ENCODE data around the gene CYP39A1. TPM values are rescaled to one million over a fixed set of nuclear protein-coding genes. Genes with fewer than 3 reads are reported as not detected.

Gene CYP39A1
- polyA plus RNA-seq, 3 donors from 2014 or later = not detected

DNA sequence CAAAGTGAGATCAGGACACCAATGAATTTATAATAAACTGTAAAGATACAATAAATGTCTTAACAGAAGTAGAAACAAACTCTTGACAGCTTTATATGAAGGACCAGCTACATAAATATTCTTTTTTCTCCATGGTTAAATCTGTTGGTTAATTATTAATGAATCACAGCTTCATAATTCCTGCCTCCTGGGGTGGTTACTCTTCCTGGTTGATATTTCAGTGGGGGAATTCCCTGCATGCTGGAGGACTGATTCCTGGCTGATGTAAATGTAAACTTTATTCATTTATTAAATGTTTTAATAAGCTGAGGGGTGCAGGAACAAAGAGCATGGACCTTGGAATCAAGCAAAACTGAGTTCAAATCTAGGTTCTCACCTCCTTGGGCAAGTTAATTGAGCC, 145.2 kb downstream of the CYP39A1 start:
- H3K9me3 Mint-ChIP-seq = no peaks in the 10 kb centered on the region
- H3K4me1 Mint-ChIP-seq = no peaks in the 10 kb centered on the region
- DNase-seq = no peak
- no peaks in the 10 kb centered on the region for H3K36me3 Mint-ChIP-seq
- H3K27me3 Mint-ChIP-seq (ENCODE audit: low read depth in 3 of 3) = peaks cover 0 to 3% (median 1%) of the 10 kb centered on the region in 3 donors
- no peak overlapping the region for H3K27ac Mint-ChIP-seq
- H3K4me3 Mint-ChIP-seq = no peak overlapping the region

DNA sequence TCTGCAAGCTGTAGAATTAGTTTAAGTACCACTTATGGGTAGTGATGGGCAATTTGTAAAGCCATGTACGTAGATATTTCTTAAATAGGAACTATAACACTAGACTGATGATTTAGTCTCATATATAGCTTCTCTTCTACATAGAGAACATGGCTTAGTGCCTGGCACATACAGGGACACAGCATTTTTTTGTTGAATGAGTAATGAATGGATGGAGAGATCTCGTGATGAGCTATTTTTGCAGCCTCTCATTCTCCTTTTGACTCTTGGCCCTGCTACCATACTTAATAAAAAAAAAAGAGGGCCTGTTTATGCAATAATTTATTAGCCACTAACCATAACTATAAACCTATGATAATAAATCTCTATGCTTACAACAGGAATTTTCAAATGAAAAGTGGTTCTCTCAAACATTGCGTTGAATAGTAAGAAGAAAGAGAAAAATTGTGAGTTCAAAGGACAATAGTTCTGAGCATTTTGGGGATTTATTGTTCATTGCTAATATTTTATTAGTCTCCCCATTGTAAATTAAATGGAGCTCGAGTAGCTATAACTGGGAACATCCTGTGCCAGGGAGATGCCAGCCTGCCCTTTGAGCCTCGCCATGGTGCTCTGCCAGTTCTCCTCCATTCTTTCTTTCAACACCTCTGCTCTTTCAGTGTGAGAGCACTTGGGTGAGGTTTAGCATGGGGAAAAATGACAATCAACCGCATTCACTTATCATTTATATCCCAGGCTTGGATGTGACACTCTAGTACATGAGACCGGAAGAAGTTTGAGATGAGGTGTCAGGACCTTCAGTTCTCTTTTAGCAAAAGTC, 146.7 kb downstream of the CYP39A1 start:
- Mint-ChIP-seq H3K27ac (no peak overlapping the region), H3K9me3 (no peaks in the 10 kb centered on the region), H3K27me3 (ENCODE audit: low read depth in 3 of 3) (peaks cover 0 to 6% (median 1%) of the 10 kb centered on the region in 3 donors), H3K36me3 (no peaks in the 10 kb centered on the region), H3K4me1 (no peaks in the 10 kb centered on the region), H3K4me3 (no peak overlapping the region)
- DNase-seq = no peak

DNA sequence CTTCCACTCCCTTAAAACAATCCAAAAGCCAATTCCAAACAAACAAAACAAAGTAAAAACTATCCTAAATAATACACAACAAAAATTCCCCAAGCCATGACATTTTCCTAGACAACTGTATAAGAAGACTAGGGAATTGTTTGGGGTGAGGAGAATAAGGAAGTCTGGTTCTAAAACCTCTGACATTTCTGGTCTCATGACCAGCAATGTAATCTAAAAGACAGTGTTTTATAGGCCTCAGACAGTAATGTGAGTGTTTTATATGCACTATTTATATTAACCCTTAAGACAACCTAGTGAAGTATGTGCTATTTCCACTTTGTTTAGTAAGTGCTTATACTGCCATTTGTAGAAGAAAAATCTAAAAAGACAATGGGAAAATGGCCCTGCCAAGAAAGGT, 148.4 kb downstream of the CYP39A1 start:
- no peak for DNase-seq
- H3K27me3 Mint-ChIP-seq (ENCODE audit: low read depth in 3 of 3) = peaks cover 1 to 16% (median 4%) of the 10 kb centered on the region in 3 donors
- no peaks in the 10 kb centered on the region for H3K36me3 Mint-ChIP-seq

DNA sequence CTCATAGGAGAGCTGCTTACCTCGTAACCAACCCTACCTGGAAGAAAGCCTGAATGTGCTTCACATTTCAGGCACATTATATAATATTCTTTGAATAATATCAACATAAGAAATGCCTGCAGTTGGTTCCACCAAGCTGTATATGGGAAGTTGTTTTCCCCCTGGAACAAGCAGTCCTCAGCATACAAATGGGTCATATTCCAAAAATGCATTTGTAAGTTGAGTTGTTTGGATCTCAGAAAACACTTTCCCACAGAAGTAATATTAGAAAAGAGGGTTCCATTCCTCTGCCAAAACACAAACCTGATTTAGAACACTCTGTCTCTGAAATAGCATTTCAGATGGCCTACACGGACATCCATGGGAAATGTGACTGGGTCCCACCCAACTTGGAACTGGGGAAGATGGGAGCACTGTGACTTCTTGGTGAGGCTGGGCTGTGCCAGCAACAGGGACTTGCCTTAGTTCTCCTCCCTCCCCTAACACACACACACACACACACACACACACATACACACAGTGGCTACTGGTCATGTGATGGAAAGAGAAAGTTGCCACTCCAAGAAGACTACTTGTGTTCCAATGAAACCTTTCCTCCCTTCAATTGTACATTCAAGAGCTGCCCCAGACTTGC, 150.0 kb downstream of the CYP39A1 start:
- Mint-ChIP-seq H3K36me3 (no peaks in the 10 kb centered on the region), H3K27me3 (ENCODE audit: low read depth in 3 of 3) (peaks cover 1 to 16% (median 4%) of the 10 kb centered on the region in 3 donors), H3K9me3 (peaks cover 0 to 4% (median 0%) of the 10 kb centered on the region in 6 donors), H3K4me3 (no peak overlapping the region), H3K27ac (no peak overlapping the region), H3K4me1 (no peaks in the 10 kb centered on the region)
- DNase-seq = no peak

More for the DNA sequence above, 148.4 kb downstream of the CYP39A1 start:
- Mint-ChIP-seq H3K27ac (no peak overlapping the region), H3K4me3 (no peak overlapping the region), H3K9me3 (peaks cover 0 to 4% (median 0%) of the 10 kb centered on the region in 6 donors), H3K4me1 (no peaks in the 10 kb centered on the region)

DNA sequence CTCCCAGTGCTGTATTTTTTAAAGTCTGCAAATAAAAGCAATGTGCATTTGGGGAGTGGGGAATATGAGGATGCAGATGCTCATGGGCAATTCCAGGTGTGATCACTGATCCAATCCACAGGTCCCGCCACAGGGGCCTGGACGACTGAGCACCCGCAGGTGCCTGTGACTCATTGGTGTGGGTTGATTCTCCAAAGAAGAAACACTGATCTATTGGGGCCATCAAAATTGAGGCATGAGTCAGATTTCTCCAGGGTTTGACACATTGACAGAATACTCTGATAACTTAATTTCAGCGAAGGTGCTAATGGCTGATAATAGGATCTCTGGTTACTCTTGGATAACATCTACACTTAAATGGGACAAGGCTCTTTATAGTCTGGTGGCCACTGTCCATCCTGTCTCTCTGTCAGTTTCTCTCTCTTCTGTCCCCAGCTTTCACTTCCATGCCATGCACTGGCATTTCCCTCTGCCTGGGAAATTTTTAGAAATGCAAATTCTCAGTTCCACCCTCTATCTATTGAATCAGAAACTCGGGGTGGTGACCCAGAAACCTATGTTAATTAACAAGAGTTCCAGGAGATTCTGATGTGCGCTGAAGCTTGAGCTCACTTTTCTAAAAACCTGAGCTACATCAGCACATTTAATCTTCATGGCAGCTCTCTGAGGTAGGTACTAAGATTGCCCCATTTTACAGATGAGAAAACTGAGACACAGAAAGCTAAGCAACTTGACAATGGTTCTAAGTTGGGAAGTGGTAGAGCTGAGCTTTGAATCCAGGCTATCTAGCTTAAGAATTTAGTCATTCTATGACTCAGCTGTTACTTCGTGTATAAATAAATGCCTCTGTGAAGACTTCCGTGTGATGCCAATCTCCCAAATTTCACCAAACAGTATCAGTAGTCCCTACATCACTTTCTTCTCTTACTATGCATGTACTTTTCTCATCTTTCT, 151.2 kb downstream of the CYP39A1 start:
- Mint-ChIP-seq H3K27ac (no peak overlapping the region), H3K36me3 (no peaks in the 10 kb centered on the region), H3K4me1 (no peaks in the 10 kb centered on the region), H3K4me3 (no peak overlapping the region), H3K9me3 (peaks cover 0 to 4% (median 0%) of the 10 kb centered on the region in 6 donors), H3K27me3 (ENCODE audit: low read depth in 3 of 3) (peaks cover 4 to 17% (median 4%) of the 10 kb centered on the region in 3 donors)
- DNase-seq = no peak

DNA sequence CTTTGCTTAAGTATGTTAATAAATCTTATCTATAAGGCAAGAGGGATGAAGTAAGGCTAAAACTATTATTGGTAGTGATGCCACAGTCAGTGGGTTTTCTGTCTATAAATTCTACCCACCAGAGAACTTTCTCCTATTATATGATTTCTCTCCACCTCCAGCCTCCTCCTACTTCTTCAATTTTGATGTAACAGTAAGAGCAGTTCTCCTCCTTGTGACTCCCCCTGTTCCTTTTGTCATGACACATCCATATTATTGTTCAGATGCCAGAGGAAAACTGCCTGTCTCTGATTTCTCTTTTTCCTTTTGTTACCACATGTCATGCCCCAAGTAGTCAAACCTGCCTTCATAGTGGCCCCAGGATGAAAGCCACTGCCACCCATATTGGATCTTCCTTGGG, 152.2 kb downstream of the CYP39A1 start:
- Mint-ChIP-seq H3K9me3 (peaks cover 0 to 4% (median 0%) of the 10 kb centered on the region in 6 donors), H3K4me3 (no peak overlapping the region), H3K4me1 (no peaks in the 10 kb centered on the region), H3K27me3 (ENCODE audit: low read depth in 3 of 3) (peaks cover 4 to 17% (median 9%) of the 10 kb centered on the region in 3 donors), H3K27ac (no peak overlapping the region), H3K36me3 (no peaks in the 10 kb centered on the region)
- DNase-seq = no peak

Other genes starting within 250 kb of the CYP39A1 start
- not detected for gene RCAN2, start 161.4 kb downstream of the CYP39A1 start, polyA plus RNA-seq
- not detected for gene SLC25A27, start 157 bp upstream of the CYP39A1 start, polyA plus RNA-seq
- gene TDRD6, start 35.1 kb upstream of the CYP39A1 start, polyA plus RNA-seq = not detected
- gene PLA2G7, start 82.6 kb upstream of the CYP39A1 start, polyA plus RNA-seq = 1 to 10 TPM in 1 of 3 donors, under 1 TPM in 1, not detected in 1; 0.26 to 2.2 TPM
- not detected for gene ANKRD66, start 94.1 kb upstream of the CYP39A1 start, polyA plus RNA-seq
- gene MEP1A, start 140.6 kb upstream of the CYP39A1 start, polyA plus RNA-seq = not detected

Measured in immature natural killer cell (primary cell).